SJSA1 (cell line): ENCODE results near the gene RLBP1. TPM values are rescaled to one million over a fixed set of nuclear protein-coding genes. Genes with fewer than 3 reads are reported as not detected.

ENCODE experiments used
- DNase-seq, 2 experiments: peaks; one replicate each; pipeline ENCODE4 v3.0.0-alpha.2; 2015 to 2020; ENCODE audit warnings: low spot score in 2 of 2, low read depth in 1 of 2
- H3K27ac ChIP-seq: fragments of 250-450 bp; sonication (Bioruptor Pico); 2 replicates; pipeline ENCODE4 v1.5.1; 2020; ENCODE audit warnings: mild to moderate bottlenecking, moderate library complexity
- H3K27me3 ChIP-seq: fragments of 250-450 bp; sonication (Bioruptor Pico); replicated peaks from 2 replicates; pipeline ENCODE4 v1.5.1; 2020; ENCODE audit warnings: mild to moderate bottlenecking, moderate library complexity
- H3K36me3 ChIP-seq: fragments of 250-450 bp; sonication (Bioruptor Pico); 2 replicates; pipeline ENCODE4 v1.5.1; 2020; ENCODE audit warnings: mild to moderate bottlenecking
- H3K4me1 ChIP-seq: fragments of 250-450 bp; sonication (Bioruptor Pico); replicated peaks from 2 replicates; pipeline ENCODE4 v1.6.1; 2021; ENCODE audit warnings: mild to moderate bottlenecking
- H3K4me3 ChIP-seq: fragments of 250-450 bp; sonication (Bioruptor Pico); 2 replicates; pipeline ENCODE4 v1.5.1; 2020; ENCODE audit warnings: mild to moderate bottlenecking
- H3K9me3 ChIP-seq: fragments of 250-450 bp; sonication (Bioruptor Pico); replicated peaks from 2 replicates; pipeline ENCODE4 v1.5.1; 2020; ENCODE audit warnings: mild to moderate bottlenecking
- total RNA-seq: library from RNA; depleted of rRNA; stranded (reverse); fragments of >200 nt; shearing (Covaris generic); gene quantifications from 2 replicates; pipeline ENCODE4 v1.2.3, GENCODE V29; 2014

RLBP1 gene
- total RNA-seq, 1 experiment from 2014 or later = not detected

DNA sequence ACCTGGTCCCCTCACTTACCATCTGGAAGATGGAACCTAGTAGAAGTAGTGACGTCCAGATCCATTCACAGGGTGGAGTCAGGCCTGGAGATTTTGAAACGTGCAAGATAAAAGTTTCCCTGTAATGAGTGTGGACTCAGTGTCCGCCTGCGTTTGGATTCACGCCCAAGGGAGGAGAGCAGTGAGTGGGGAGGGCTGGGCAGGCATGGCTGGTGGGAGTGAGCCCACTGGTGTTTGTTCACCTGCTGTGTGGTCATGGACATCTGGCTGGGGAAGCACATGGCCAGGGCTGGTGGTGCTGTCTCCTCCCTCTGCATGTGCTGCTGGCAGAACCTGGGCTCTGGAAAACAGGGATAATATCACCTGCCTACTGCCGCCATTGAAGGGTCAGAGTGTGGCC lies 37.0 kb downstream of the RLBP1 start:
- Histone ChIP-seq H3K4me3 (no peak overlapping the region), H3K27ac (no peak overlapping the region), H3K4me1 (no peaks in the 10 kb centered on the region), H3K36me3 (peaks cover 12% of the 10 kb centered on the region), H3K27me3 (no peaks in the 10 kb centered on the region), H3K9me3 (no peaks in the 10 kb centered on the region)
- no peak for DNase-seq

DNA sequence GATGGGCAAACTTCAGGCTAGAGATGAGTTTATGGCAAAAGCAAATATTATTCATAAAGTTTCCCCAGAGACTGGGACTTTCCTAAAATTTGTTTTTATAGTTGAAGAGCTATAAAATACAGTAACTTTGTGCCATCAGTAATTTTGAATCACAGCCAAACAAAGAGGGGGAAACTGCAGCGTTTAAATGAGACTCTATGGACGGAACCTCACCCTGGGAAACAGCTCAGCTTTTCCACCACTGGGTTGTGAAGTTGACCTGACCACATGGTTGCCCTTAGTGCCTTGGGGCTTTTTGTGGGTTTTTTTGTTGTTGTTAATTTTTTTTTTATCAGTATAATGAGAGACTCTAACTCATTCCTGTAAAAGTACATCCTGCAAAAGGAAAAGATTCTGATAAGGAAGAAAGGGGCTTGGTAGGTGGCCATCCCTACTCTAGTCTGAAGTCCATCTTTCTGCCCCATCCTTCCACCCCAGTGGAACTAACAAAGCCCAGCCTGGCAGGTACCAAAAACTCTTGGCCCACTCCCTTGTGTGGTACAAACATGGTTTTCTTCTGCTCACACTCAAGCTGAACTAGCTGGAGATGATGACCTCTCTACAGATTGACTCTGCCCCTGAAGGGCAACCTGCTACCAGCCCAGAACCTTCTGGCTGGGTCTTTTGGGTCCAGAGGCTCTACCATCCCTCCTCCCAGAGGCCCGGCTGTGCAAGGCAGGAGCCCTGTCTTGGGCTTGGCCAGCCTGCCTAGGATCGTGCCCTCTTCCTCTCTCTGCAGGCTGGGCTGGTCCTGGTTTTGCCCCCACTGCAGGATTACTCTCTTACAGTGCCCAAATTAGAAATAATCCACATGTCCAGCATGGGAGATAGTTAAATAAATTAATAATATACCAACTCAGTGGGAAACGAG lies 41.2 kb downstream of the RLBP1 start:
- Histone ChIP-seq H3K27me3 (no peaks in the 10 kb centered on the region), H3K36me3 (peaks cover 40% of the 10 kb centered on the region), H3K4me1 (no peaks in the 10 kb centered on the region; the same call in 1 of the 2 replicates), H3K27ac (no peak overlapping the region), H3K4me3 (no peak overlapping the region), H3K9me3 (no peaks in the 10 kb centered on the region)
- no peak for DNase-seq

DNA sequence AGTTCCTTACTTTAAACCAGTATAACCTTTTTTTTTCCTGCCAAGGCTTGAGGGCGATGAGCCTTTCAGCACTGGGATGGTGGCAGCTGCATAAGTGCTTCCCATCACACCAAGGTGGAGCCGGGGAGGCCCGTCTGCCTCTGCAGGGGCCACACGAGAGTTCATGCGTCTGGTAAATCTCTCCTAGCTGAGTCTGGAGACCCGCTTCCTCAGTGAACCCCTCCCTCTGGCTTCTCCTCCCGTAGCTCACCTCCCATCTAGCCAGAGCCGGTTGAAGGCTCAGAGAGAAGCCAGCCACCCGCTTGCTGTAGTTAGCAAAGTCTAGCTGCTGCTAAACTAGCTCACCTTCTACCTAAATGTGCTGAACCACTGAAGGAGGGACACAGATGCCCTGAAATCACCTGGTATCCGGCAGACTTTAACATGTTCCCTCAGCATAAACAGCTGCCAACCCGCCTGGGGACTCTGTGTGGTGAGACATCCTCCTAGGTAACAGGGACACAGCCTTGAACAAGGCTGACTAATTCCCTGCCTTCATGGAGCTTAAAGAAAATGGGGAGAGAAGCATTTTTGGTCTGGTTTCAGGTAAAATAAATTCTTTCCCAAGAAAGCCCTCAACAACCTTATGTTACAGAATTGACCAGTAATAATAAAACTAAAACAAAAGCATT lies 42.9 kb downstream of the RLBP1 start:
- H3K4me3 ChIP-seq = no peak overlapping the region
- H3K27me3 ChIP-seq = no peaks in the 10 kb centered on the region
- H3K27ac ChIP-seq = no peak overlapping the region
- no peak for DNase-seq
- H3K36me3 ChIP-seq = peaks cover 40% of the 10 kb centered on the region
- no peaks in the 10 kb centered on the region for H3K9me3 ChIP-seq
- H3K4me1 ChIP-seq = no peaks in the 10 kb centered on the region; the same call in none of the 2 replicates

DNA sequence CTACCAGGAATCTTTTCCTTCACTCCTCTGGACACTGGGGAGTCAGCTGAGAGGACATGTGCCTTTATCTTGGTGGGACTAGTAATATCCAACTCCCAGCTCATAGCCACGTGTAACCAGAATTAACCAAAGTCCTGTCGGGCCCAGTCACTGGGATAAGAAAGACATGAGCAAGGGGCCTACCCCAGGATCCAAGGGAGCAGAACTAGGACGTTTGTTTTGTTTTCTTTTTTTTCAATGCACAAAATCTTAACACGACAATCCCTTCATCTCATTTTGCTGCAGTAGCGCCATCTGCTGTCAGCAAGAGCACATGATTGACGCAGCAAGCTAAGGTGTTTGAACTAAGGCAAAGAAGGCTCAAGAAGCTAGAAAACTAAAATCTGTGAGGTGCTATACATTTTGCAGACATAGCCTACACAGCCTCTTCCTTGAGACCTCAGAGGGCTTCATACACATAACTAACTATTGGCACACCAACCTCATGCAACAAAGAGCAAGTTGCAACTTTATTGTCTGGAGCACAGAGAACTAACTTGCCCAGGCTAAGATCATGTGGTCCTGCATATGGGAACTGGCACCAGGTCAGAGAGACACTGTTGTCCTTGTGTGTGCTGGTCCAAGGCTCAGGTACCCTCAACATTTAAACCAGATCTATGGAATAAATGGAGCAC lies 43.6 kb downstream of the RLBP1 start:
- Histone ChIP-seq H3K27me3 (no peaks in the 10 kb centered on the region), H3K9me3 (no peaks in the 10 kb centered on the region), H3K27ac (no peak overlapping the region), H3K4me1 (no peaks in the 10 kb centered on the region; the same call in none of the 2 replicates), H3K36me3 (peaks cover 41% of the 10 kb centered on the region), H3K4me3 (no peak overlapping the region)
- DNase-seq = peak; percentile 60 to 66

DNA sequence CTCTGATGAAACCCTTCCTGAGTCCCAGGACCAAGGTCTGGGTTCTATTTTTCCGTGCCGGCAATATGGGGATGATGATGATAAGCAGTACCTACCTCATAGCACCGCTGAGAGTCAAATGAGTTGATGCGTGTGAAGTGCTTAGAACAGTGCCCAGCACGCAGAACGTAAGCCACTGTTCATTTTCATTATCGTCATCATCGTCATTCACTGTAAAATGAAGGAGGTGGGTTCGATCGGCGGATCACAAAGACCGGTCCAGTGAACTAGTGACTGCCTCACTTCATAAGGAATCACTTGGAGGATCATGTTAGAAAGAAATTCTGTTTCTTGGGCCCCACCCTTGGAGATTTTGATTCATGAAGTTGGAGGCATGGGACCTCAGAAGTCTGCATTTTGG lies 44.3 kb downstream of the RLBP1 start:
- no peaks in the 10 kb centered on the region for H3K27me3 ChIP-seq
- no peaks in the 10 kb centered on the region; the same call in none of the 2 replicates for H3K4me1 ChIP-seq
- H3K9me3 ChIP-seq = no peaks in the 10 kb centered on the region
- H3K36me3 ChIP-seq = peaks cover 47% of the 10 kb centered on the region
- no peak overlapping the region for H3K27ac ChIP-seq
- DNase-seq = no peak
- H3K4me3 ChIP-seq = no peak overlapping the region

DNA sequence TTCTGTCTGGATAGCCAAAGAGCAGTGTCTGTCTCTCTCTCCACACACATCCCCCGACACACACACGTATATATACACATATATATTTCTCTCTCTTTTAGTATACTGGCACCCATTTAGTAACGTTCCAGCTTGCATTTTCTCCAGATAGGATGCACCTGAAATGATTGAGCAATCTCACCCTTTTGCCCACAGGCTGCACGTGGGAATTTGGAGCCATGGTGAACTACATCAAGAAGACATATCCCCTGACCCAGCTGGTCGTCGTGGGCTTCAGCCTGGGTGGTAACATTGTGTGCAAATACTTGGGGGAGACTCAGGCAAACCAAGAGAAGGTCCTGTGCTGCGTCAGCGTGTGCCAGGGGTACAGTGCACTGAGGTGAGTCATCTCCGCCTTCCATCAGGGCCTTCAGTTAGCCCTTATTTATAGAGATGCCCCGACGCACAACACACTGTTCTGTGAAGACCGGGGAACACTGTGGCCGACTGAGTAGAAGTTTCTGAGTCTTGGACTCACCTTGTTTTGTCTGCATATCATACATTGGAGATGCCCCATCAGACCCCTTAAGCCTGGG lies 45.7 kb downstream of the RLBP1 start:
- DNase-seq = no peak

DNA sequence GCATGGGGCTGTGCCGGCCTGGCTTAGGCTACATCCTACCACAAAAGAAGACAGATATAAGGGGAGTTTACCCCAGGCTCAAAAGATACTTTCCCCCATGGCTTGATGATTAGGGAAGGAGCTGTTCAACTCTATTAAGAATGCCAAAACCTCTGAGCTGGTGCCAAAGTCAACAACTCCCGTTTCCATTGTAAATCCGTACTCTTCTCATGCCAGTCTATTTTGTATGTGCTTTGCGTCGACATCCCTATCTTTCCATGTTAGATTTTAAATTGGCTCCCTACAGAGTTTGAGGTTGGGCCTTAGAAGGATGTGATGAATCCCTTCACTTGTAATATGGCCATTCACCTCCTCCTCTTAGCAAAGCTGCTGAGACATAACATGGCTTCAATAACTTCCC lies 46.9 kb downstream of the RLBP1 start:
- DNase-seq = no peak
- Histone ChIP-seq H3K9me3 (no peaks in the 10 kb centered on the region), H3K27ac (no peak overlapping the region), H3K27me3 (no peaks in the 10 kb centered on the region), H3K36me3 (peaks cover 50% of the 10 kb centered on the region), H3K4me1 (no peaks in the 10 kb centered on the region; the same call in none of the 2 replicates), H3K4me3 (no peak overlapping the region)

More for the DNA sequence above, 45.7 kb downstream of the RLBP1 start:
- Histone ChIP-seq H3K4me3 (no peak overlapping the region), H3K36me3 (peaks cover 48% of the 10 kb centered on the region), H3K27ac (no peak overlapping the region), H3K27me3 (no peaks in the 10 kb centered on the region), H3K4me1 (no peaks in the 10 kb centered on the region; the same call in none of the 2 replicates), H3K9me3 (no peaks in the 10 kb centered on the region)

DNA sequence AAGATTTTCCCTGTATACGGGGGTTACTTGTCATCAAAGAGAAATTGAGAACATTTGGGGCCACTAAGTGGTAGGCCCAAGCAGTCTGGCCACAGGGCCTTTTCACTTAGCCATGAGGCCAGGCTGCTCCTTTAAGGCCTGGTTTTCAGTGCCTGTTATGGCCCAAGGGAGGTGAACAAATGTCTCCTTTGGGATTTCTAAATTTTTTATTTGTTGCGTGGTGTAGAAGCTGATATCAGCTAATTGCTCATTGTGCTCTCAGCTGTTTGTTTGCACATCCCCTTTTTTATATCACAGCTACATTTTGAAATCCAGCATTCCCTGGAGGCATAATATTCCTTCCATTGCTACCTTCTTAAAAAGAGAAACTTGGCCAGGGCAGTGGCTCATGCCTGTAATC lies 48.5 kb downstream of the RLBP1 start:
- Histone ChIP-seq H3K27me3 (no peaks in the 10 kb centered on the region), H3K4me1 (peaks cover 9% of the 10 kb centered on the region), H3K27ac (no peak overlapping the region), H3K9me3 (no peaks in the 10 kb centered on the region), H3K4me3 (no peak overlapping the region), H3K36me3 (peaks cover 41% of the 10 kb centered on the region)
- no peak for DNase-seq

DNA sequence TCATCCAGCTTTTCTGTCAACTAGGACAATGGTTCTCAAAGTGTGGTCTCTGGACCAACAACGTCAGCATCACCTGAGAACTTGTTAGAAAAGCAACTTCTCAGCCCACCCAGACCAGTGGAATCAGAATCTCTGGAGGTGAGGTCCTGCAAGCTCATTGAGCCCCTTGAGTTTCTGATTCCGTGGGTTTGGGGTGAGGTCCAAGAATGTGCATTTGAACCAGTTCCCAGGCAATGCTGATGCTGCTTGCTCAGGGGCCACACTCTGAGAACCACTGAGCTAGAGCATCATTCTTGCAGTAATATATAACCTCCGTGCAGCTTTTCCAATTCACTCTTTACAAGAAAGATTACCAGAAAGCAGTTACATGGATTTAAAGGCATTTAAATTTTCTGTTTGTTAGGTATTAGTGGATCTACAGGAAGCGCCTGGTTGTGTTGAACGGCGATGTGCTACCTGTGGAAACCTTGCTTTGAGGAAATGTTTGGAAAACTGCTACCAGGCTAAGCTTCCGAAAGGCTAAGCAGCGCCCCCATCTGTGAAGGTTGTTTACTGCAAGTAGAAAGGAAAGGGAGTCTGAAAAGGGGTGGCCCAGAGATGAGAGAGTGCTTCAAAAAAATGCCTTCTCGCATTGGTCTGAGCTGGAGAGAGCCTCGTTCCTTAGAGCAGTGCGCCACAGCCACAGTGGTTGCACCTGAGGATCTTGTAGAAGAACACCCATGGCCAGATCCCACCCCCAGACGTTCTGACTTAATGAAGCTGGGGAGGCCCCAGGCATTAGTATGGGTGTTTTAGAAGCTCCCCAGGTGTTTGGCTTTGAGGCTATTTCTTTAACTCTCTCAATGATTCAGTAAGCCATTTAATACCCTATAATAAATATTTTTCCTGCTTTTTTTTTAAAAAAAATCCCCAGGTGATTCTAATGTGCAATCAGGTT lies 50.0 kb downstream of the RLBP1 start:
- no peak overlapping the region for H3K4me3 ChIP-seq
- DNase-seq = peak; percentile 48 to 59
- no peak overlapping the region for H3K27ac ChIP-seq
- H3K36me3 ChIP-seq = peaks cover 27% of the 10 kb centered on the region
- peaks cover 24% of the 10 kb centered on the region for H3K4me1 ChIP-seq
- no peaks in the 10 kb centered on the region for H3K9me3 ChIP-seq
- H3K27me3 ChIP-seq = no peaks in the 10 kb centered on the region

DNA sequence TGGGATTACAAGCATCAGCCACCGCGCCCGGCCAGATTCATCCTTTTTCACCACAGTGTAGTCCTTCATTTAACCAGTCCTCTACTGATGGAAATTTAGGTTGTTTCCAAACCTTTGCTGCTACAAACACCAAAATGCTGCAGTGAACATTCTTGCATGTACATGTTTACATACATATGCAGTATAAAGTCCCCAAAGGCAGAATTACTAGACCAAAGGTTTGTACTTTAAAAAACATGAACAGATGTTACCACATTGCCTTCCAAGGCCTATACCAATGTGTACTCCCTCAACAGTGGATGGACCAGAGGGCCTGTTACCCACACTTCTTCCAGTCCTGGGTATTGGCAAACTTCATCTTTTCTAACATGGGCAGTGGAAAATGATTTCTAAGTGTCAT lies 51.0 kb downstream of the RLBP1 start:
- Histone ChIP-seq H3K4me3 (no peak overlapping the region), H3K36me3 (peaks cover 18% of the 10 kb centered on the region), H3K9me3 (no peaks in the 10 kb centered on the region), H3K27ac (no peak overlapping the region), H3K4me1 (peaks cover 34% of the 10 kb centered on the region), H3K27me3 (no peaks in the 10 kb centered on the region)
- DNase-seq = no peak

DNA sequence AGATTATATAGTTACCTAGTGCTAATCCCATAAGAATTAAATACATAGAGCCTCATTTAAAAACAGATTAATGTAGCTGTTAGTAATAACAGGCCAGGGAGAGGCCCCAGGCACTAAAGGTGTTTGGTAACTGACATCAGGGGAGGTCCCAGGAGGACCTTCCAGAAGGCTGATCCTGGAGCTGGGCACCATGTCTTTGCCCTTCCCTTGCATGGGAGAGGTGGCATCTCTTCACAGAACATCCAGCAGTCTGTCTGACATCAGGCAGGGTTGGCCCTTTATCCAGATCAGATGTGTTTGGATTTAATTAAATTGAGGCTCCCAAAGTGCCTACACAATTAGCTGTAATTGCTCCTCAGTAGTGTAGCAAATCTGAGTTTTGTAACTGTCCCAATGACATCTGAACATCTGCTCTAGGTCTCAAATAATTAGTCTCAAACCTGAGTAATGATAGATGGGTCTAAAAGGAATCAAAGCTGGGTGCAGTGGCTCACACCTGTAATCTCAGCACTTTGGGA lies 53.0 kb downstream of the RLBP1 start:
- no peaks in the 10 kb centered on the region for H3K9me3 ChIP-seq
- peaks cover 13% of the 10 kb centered on the region for H3K36me3 ChIP-seq
- H3K4me3 ChIP-seq = no peak overlapping the region
- no peak for DNase-seq
- peak overlapping the region; percentile 8; the same call in 1 of the 2 replicates for H3K27ac ChIP-seq
- H3K4me1 ChIP-seq = peaks cover 36% of the 10 kb centered on the region
- no peaks in the 10 kb centered on the region for H3K27me3 ChIP-seq

DNA sequence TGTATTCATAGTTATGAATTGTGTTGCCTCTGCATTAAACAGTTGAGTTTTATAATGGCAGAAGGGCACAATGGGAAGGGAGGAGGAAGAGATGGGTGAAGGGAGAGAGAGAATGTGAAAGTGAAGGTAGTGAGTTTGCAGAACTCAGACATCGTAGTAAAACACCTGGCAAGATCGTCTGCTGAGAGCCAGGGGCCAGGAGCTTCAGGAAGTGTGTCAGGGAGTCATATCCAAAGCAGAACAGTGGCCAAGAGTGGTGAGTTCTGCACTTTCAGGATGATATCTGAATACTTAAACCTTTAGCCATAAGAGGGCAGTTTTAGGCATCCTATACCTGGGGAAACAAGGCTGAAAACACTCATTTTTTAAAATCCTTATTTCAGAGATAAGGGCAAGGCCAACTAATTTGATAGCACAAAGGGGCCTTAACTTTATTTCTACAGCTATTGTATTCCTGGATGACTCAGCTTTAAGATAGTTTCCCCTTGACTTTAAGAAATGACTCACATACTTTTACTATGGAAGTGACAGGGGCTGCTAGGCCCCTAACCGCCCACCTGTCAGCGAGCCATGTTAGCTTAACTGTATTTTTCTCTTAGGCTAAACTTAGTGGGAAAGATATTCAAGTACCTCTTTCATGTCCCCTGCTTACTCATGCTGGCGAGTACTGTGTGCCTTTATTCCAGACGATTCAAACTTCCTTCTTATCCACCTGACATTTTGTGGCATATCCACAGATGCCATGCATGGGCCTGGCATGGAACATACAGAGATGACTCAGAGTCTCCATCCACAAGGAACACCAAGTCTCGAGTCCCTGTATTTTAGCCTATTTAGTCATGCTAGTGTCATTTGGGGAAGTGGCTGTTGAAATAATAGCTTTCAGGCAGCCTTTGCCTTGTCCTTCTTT lies 53.9 kb downstream of the RLBP1 start:
- peak; percentile 51 to 76 for DNase-seq
- H3K27ac ChIP-seq = peak overlapping the region; percentile 43

More for the DNA sequence above, 53.9 kb downstream of the RLBP1 start:
- peaks cover 11% of the 10 kb centered on the region for H3K36me3 ChIP-seq
- H3K4me3 ChIP-seq = no peak overlapping the region
- H3K4me1 ChIP-seq = peaks cover 36% of the 10 kb centered on the region
- H3K27me3 ChIP-seq = no peaks in the 10 kb centered on the region
- H3K9me3 ChIP-seq = no peaks in the 10 kb centered on the region
